IPS-NIHi7 (cell line): Measurements from ENCODE around the gene SPECC1L.

Source experiments
- DNase-seq: peaks from one replicate; pipeline ENCODE4 v3.0.0; 2012; ENCODE audit warnings: mixed read lengths; ENCODE audit errors: extremely low spot score

Gene SPECC1L

DNA sequence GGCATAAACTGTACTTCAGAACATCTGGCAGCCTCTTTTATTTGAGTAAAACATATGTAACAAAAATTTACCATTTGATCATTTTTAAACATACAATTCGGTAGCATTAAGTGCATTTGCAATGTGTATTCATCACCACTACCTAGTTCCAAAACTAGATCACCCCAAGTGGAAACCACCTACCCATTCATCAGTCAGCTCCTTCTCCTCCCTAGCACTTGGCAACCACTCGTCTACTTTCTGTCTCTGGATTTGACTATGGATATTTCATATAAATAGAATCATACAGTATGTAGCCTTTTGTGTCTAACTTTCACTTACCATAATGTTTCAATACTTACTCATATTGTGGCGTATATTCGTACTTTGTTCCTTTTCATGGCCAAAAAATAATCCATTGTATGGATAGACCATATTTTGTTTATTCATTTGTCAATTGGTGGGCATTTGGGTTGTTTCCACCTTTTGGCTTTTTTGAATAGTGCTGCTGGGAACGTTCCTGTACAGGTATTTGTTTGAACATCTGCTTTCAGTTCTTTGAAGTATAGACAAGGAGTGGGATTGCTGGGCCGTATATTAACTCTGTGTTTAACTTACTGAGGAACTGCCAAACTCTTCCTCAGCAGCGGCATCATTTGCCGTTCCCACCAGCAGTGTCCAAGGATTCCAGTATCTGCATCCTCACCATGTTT lies 129.5 kb downstream of the SPECC1L start:
- no peak for DNase-seq

DNA sequence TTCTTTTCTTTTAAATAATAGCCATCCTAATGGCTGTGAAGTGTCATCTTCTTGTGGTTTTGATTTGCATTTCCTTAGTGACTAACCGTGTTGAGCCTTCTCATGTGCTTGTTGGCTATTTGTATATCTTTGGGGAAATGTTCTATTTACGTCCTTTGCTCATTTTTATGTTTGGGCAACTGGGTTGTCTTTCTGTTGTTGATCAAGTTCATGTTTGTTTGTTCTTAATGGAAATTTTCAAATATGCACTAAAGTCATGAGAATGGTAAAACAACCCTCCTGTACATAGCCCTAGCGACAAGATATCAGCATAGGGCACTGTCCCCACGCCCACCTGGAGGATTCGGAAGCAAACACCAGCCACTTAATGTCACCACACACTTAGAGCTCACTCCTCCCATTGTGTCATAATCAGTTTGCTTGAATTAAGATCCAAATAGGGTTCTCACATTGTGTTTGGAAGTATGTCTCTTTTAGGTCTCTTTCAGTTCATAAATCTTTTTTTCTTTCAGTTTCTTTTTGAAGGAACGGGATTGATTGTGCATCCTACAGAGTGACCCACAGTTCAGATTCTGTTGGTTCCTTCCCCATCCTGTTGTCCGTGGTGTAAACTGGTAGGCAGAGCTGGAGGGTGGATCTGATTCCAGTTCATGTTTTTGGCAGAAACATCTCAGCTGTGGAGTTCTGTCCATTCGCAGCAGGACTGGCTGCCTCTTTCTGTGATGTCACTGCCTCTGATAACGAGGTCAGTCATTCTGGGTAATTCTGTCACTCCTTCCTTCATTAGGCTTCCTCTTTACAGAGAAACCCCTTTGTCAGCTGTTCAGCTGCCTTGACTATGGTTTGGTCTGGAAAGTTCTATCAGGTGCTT lies 130.3 kb downstream of the SPECC1L start:
- DNase-seq, result no peak

DNA sequence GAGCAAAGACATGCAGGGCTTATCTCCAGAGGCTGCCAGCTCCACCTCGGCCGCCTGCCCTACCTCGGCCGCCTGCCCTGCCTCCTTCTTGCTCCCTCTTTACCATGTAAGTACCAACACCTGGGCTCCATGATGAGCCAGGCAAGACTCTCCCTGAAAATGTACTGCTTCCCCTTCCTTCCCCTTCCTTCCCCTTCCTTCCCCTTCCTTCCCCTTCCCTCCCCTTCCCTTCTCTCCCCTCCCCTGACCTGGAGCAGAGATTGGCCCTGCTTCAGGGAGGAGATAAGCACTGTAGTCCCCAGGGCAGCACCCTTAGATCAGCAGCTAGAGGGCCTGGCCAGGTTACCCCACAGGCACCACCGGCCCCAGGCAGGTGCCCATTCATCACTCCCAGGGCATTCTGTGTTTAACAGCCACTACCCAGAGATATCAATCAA lies 131.3 kb downstream of the SPECC1L start:
- no peak for DNase-seq

DNA sequence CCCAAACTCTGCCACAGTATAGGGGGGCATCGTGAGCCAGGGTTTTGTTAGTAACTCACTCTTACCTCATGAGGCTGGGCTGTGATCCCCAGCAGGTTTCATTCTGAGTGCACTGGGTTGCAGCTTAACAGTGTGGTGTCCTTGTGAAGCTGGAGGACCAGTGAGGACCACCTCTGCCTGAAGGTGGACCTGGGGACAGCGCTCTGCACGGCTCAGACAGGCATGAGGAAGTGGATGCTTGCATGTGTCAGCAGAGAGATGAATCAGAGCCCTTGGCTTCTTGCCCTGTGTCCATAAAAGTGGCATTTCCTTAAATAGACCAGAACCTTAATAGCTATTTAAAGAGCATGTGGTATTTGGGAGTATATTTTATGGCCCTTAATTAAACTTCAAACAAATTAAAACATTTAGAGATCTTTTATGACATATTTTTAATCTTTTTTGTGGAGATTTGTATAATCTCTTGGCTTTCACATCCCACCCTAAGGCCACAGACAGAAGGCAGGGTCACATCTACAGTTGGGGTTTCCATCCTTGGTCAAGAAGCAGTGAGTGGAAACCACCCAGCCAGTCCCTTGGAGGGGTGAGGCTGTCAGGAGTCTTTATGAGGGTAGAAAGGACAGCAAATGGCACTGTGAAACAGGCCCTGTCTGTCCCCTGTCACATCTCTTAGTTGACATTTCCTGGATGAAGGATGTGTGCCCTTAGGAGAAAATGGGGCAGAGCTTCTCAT lies 132.0 kb downstream of the SPECC1L start:
- DNase-seq, result peak; percentile 10

DNA sequence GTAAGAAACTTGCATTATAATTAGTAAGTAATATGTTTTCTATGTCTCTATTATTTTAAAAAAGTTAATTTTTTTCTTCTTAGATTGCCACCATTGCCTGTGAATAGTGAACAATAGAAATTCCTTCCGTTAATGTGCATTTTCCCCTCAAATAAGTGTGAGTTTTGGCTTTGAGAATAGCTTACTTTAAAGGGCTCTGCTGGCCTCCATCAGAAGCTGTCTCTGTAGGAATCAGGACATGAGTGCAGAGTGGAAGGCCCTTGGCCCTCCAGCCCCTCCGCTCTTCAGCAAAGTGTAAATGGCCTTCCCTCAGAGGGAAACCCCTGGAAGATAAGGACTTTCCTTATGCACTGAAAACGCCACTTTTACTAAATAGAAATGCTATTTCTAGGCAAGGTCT lies 132.7 kb downstream of the SPECC1L start:
- DNase-seq, result no peak

DNA sequence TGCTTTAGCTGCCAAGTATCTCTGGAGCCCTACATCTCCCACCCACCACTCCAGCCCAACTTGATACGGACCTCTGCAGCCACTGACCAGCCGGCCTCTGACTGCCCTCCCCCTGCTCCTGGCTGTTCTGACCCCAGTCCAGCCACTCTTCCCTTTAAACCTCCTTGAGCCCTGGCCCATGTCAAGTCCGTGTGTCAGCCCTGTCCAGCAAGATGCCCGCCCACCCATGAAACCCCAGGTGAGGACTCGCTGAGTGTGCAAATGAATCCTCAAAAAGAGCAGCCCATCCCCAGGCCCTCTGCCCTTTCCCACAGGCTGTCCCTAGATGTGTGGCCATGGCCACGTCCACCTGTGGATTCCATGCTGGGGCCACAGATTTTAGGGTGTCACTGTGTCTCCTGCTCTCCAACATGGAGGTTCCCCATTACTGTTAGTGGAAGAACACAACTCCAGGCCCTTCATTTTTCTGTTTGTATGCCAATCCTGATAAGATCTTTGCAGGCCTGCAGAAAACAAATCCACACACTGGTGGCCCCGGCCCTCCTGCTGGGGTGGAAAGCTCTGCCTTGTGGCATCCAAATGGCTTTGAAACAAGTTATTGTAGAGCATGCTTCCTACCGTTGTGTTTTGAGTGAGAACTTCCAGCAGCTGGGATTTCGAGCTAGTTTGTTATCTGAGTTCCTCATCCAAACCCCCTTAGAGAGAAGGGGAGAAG lies 134.1 kb downstream of the SPECC1L start:
- DNase-seq, result no peak

DNA sequence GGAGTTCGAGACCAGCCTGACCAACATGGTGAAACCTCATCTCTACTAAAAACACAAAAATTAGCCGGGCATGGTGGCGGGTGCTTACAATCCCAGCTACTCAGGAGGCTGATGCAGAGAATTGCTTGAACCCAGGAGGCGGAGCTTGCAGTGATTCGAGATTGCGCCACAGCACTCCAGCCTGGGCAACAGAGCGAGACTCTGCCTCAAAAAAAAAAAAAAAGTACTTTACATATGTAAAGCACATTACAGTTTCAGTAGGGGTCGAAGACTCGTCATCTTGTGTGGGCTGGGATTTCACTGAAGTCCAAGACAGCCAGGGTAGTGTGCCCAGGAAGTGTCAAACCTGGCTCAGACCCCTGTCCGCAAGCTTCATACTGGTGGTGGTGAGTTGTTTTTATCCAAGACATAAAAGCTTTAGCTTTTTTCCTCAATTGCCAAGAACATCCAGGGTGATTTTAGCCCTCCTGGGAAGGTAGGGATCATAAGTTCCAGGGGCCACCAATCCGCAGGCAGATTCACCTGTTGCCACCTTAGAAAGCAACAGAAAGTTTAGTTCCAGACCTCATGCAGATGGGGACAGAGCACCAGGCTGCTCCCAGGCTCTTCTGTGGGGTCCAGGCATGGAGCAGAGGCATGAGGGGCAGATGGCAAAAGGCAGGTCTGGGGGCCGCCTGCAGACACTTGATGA lies 135.1 kb downstream of the SPECC1L start:
- no peak for DNase-seq

DNA sequence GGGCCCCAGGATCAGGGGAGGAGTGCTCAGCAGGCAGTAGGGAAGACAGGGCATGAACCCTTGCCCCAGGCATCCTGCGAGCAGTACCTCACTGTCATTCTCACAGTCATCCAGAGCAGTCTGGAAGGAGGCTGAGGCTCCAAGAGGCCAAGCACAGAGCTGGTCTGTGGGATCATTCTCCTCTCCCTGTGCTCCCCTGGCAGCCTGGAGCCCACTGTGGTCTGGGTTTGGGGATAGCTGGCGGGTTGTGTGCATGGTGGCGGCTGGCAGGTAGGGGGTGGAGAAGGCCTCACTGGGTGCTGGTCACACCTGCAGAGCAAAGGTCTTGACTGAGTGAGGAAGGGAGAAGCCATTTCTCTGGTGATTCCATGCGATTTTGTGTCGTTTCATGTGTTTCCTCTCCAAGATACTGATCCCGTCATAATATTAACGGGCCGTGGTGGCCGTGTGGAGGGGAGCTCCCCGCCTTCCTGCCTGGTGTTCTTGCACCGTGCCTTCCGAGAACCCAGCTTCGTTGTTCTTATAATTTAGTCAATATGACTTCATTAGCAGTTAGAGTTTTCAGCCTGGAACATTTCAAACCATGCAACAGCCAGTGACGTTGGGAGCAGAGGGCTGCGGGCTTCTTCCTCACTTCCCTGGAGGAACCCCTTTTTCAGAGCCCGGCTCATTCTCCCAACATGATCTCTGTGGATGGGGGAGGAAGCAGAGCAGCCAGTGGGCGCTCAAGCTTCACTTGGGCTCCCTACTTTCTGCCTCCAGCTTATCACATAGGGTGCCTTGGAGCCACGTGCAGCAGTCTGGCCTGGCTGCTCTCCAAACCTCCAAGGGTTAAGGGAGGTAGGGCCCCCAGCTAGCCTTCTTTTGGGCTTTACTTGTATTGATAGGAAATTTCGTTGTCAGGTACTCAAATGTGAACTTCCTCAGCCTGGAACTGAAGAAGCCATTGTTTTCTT lies 136.0 kb downstream of the SPECC1L start:
- DNase-seq, result no peak

DNA sequence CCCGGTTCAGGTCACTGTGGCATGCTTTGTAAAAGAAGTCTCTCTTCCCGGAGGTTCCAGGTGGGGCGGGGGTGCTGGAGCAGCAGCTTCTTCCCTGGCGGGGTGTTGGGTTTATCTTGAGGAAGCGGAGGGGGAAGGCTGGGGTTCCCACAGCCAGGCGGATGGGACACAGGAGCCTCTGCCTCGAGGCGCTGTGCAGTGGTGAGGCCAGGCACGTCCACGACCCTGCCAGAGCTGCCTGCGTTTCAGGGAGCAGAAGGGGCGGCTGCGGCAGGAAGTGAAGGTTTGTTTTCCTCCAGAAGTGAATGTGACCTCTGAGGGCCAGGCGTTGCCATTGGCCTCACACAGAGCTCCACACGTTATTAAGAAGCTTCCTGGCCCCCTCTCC lies 136.6 kb downstream of the SPECC1L start:
- no peak for DNase-seq

DNA sequence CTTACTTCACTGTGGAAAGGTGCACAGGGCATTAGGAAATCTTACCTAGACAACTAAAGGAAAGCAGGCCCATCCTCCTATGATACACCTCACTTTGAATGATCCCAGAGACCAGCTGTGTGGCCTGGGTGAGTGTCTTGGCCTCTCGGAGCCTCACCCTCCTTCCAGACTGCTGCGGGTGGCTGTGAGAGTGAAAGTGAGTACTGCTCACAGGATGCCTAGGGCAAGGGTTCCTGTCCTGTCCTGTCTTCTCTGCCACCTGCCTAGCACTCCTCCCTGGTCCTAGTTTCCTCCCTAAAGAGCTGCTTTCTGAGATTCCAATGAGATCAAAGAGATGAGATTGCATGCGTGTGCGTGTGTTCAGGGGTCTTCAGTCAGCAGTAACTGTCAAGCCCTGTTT lies 137.3 kb downstream of the SPECC1L start:
- no peak for DNase-seq

DNA sequence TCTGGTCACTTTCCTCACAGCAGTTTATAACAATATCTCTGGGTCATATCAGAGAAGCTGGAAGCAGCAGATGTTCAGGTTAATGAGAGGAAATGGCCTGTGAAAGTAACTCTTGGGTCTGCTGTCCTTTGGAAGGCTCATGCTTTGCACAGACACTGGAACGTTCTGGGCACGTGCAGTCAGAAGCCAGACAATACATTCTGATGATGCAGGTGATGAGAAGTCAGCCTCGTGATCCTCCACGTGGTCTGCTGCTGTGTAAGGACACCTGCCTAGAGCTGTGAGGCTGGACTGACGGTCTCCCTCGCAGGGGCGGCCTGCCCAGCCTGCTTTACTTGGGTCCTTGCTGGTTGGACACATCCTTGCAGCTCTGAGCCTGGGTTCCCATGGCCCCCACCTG lies 138.0 kb downstream of the SPECC1L start:
- no peak for DNase-seq

DNA sequence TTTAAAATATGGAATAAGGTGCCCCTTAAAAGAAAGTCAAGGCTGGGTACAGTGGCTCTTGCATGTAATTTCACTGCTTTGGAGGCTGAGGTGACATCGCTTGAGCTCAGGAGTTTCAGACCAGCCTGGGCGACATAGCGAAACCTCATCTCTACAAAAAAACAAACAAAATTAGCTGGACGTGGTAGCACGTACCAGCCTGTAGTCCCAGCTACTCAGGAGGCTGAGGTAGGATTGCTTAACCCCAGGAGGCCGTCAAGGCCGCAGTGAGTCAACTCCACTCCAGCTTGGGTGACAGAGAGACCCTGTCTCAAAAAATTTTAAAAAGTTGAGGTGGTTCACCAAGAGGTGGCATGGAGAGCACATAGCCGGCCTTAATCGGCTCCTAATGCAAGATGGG lies 139.1 kb downstream of the SPECC1L start:
- no peak for DNase-seq

DNA sequence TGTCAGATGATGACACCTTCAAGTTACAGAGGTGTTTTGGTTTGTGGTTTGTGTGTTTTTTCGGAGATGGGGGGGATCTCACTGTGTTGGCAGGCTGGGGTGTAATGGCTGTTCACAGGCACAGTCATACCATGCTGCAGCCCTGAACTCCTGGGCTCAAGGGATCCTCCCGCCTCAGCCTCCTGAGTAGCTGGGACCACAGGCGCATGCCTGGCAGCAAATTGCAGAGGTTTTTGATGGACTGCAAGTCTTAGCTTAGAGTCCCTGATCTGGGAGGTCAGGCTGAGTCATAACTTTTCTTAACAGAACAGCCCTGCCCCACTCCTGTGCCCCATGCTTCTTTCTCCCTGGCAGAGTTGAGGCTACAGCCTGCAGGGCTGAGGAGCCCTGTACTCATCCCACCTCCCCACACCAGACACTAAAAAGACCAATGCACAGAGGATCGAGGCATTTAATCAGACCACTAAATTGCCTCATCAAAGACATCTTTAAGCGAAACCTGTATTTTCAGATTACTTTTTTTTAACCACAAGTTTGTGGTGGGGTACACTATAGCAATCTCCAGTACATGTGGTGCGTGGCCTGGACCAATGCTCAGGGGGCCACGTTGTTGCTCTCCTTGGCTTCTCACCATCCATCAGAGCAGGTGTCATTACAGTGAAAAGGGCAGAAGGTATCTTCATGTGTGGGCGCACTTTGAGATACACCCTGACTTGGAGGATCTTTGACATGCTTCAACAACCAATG lies 139.7 kb downstream of the SPECC1L start:
- no peak for DNase-seq

DNA sequence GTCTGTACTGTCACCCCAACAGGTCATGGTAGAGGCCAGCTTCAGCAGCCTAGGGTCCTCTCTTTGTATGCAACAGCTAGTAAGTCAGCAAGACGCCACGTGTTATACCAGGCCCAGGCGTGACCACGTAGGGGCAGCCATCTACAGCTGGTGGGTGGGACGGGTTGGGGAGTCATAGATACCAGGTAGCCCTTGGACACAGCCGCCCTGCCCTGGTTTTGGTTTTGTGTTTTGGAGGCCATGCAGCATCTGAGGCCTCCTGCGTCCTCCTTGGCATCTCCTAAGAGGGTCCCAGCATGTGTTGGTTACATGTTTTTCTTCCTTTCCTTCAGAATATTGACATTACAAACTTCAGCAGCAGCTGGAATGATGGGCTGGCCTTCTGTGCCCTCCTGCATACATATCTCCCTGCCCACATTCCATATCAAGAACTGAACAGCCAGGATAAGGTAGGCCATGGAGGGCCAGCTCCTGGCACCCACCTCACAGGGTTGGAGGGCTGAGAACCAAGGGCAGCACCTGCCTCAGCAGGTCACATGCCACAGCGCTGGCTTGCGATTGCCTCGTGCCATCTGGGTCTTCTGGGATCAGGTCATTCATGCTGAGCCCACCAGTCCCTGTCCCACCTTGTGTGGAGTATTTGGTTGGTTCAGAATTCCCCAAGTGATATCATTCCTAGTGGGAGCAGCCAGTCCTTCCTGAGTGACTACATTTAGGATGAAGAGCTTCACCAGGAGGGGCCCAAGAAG lies 140.8 kb downstream of the SPECC1L start:
- DNase-seq, result no peak

DNA sequence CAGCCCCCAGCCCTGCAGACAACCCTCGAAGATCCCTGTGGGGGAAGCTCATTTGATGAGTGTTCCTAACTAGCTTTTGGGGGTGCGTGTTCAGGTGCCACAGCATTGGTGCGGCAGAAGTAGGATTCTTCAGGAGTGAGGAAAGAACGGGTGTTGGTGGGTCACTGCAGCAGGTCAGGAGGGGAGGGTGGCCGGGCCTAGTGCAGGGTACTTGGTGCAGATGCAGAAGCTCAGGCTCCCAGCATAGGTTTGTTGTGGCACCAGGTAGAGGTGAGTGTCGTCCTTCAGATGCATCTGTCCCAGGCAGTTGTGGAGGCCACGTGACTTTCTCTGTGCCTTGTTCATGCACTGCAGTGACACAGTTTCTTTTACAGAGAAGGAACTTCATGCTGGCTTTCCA lies 141.6 kb downstream of the SPECC1L start:
- no peak for DNase-seq

DNA sequence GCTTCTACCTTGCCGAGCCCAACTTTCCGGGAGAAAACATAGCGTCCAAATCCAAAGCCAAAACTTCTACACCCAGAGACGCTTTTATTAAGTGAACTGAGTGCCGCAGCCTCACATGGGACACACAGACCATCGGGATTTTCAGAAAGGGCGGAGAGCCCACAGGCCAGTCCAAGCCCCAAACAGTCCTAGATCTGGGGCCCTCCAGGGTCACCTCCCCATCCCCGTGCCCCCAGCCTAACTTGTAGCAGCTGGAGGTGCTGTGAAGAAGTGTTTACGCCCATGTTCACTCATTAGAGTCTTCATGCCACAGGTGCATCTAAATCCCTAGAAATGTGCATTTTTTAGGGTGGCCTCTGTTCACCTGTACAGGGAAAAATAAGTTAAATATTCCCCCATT lies 142.6 kb downstream of the SPECC1L start:
- DNase-seq, result no peak

DNA sequence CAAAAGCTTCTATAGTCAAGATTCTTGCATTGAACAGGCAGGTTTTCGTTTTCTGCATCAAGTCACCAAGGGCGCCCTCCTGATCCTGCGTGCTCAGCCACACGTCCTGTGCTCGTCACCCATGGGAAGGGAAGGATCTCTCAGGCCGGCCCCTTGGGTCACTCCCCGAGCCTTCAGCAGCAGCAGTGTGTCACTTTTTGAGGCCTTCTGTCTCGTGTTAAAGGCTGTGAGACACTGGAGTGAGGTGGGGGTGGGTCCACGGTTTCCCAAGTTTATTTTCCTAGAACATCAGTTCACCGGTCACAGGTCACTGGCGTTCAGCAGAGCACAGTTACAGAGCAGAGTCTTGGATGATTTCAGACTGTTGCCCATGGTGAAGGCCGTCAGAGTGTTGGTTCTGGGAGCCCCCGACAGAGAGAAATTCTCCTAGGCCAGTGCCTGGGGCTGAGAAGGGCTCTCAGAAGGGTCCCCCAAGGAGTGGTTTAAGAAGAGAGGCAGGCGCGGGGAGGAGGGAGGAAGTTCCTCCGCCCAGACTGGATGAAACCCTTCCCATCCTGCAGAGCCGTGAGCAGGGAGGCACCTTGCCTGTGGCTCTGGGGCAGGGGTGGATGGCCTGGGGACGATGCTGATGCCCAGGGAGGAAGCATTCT lies 143.2 kb downstream of the SPECC1L start:
- DNase-seq, result no peak

DNA sequence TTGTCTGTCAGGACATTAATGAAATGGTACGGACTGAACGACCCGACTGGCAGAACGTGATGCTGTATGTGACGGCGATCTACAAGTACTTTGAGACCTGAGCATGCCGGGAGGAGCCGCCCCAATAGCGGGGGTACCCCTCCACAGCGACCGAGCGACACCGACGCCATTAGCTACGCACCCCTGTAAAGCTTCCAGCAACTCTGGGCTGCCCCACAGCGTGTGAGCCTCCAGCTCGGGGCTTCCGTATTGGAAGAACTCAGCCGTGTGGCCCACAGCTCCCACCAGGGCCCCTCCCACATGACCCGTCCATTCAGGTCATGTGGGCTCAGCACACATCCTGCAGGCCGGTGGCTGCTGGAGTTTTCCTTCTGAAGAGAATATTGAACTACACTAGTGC lies 143.9 kb downstream of the SPECC1L start:
- no peak for DNase-seq
